ENCODE measurements around the gene WFDC9.
"Not testable (repeated sequence)": the region's sequence is repeated elsewhere in the genome, so short reads cannot be mapped to it uniquely, and the experiment has no call there.

The WFDC9 gene

GRCh38 chr20:45576995-45577394 is 54.1 kb downstream of the WFDC9 start:
- H3K9me3 ChIP-seq (ENCODE audit: control insufficient read depth, insufficient read depth, low read depth, low read length) = no peaks in the 10 kb centered on the region
- TF ChIP-seq ZNF2 (tag by site-specific recombination; IDR thresholded peaks at IDR 0.05) (no peak), ZNF561 (tag by site-specific recombination; IDR thresholded peaks at IDR 0.05; ENCODE audit: borderline replicate concordance) (no peak), ZNF239 (tag by site-specific recombination; IDR thresholded peaks at IDR 0.05) (no peak), ZNF626 (tag by site-specific recombination; IDR thresholded peaks at IDR 0.05) (no peak), ZNF639 (tag by site-specific recombination; IDR thresholded peaks at IDR 0.05) (no peak)
- no peaks in the 10 kb centered on the region for H3K4me1 ChIP-seq (ENCODE audit: control insufficient read depth, insufficient read depth, low read length)
- ChIA-PET POLR2A (no interaction called here), CTCF (interaction anchor here (0.7 kb wide), 1 partner anchor 1226 kb away, joined by 3 read pairs; no protein-coding TSS in a partner anchor)
- no peak overlapping the region for H3K27ac ChIP-seq (ENCODE audit: extremely low read depth, low read depth, low read length)
- no peak overlapping the region for H3K4me3 ChIP-seq (ENCODE audit: low read depth, low read length)
- H3K36me3 ChIP-seq (ENCODE audit: control insufficient read depth in 2 of 2, insufficient read depth in 1 of 2, low read length in 2 of 2) = no peaks in the 10 kb centered on the region

GRCh38 chr20:45575931-45576330 is 55.2 kb downstream of the WFDC9 start:
- Histone ChIP-seq H3K4me1 (ENCODE audit: control insufficient read depth, insufficient read depth, low read length) (no peaks in the 10 kb centered on the region), H3K27ac (ENCODE audit: extremely low read depth, low read depth, low read length) (no peak overlapping the region), H3K9me3 (ENCODE audit: control insufficient read depth, insufficient read depth, low read depth, low read length) (no peaks in the 10 kb centered on the region), H3K36me3 (ENCODE audit: control insufficient read depth in 2 of 2, insufficient read depth in 1 of 2, low read length in 2 of 2) (no peaks in the 10 kb centered on the region), H3K4me3 (ENCODE audit: low read depth, low read length) (no peak overlapping the region)
- TF ChIP-seq KLF17 (tag by site-specific recombination; IDR thresholded peaks at IDR 0.05) (no peak), ZNF645 (tag by site-specific recombination; IDR thresholded peaks at IDR 0.05) (no peak)
- ChIA-PET POLR2A (no interaction called here), CTCF (no interaction called here)

- POLR2A ChIA-PET, CTCF ChIA-PET: not testable (repeated sequence)
Observed at GRCh38 chr20:45569650-45570049, 61.4 kb downstream of the WFDC9 start.

More at GRCh38 chr20:45569650-45570049, 61.4 kb downstream of the WFDC9 start:
- H3K9me3 ChIP-seq (ENCODE audit: control insufficient read depth, insufficient read depth, low read depth, low read length); H3K4me3 ChIP-seq (ENCODE audit: low read depth, low read length); H3K4me1 ChIP-seq (ENCODE audit: control insufficient read depth, insufficient read depth, low read length); H3K36me3 ChIP-seq (ENCODE audit: control insufficient read depth in 2 of 2, insufficient read depth in 1 of 2, low read length in 2 of 2); H3K27ac ChIP-seq (ENCODE audit: extremely low read depth, low read depth, low read length): not testable (repeated sequence)
- TF ChIP-seq ZNF280D (tag by site-specific recombination; IDR thresholded peaks at IDR 0.05) (peak; percentile 88), ZNF146 (tag by site-specific recombination; IDR thresholded peaks at IDR 0.05) (peak; percentile 97)
